KMS-11 (cell line): ENCODE results near the gene COL20A1.

Experiments used
- H2AFZ ChIP-seq: fragments of 200-600 bp; sonication (generic); 2 replicates; pipeline ENCODE4 v1.6.1; 2016; ENCODE audit warnings: antibody characterized with exemption, mixed run types, low read depth
- H3K27ac ChIP-seq: fragments of 200-600 bp; sonication (generic); 2 replicates; pipeline ENCODE4 v1.6.1; 2016; ENCODE audit warnings: mild to moderate bottlenecking, mixed run types
- H3K27me3 ChIP-seq: fragments of 200-600 bp; sonication (generic); 2 replicates; pipeline ENCODE4 v1.6.1; 2017; ENCODE audit warnings: mild to moderate bottlenecking, low read depth, mixed run types, moderate library complexity; ENCODE audit not compliant: insufficient read depth
- H3K36me3 ChIP-seq: fragments of 200-600 bp; sonication (generic); 2 replicates; pipeline ENCODE4 v1.6.1; 2017; ENCODE audit warnings: mild to moderate bottlenecking, mixed run types; ENCODE audit not compliant: insufficient read depth
- H3K4me1 ChIP-seq: fragments of 200-600 bp; sonication (generic); 2 replicates; pipeline ENCODE4 v1.6.1; 2016; ENCODE audit warnings: mild to moderate bottlenecking, low read depth, mixed run types; ENCODE audit not compliant: poor library complexity, severe bottlenecking
- H3K4me2 ChIP-seq: fragments of 200-600 bp; sonication (generic); 2 replicates; pipeline ENCODE4 v1.7.0; 2016; ENCODE audit warnings: mild to moderate bottlenecking, mixed run types
- H3K4me3 ChIP-seq: fragments of 200-600 bp; sonication (generic); IDR thresholded peaks from 2 replicates; pipeline ENCODE4 v1.6.1; 2017; ENCODE audit warnings: low read depth, low read length, mixed read lengths; ENCODE audit not compliant: insufficient read depth
- H3K79me2 ChIP-seq: fragments of 200-600 bp; sonication (generic); 2 replicates; pipeline ENCODE4 v1.6.1; 2016; ENCODE audit warnings: low read depth, mixed run types; ENCODE audit not compliant: insufficient read depth
- H3K9ac ChIP-seq: fragments of 200-600 bp; sonication (generic); 2 replicates; pipeline ENCODE4 v1.6.1; 2016; ENCODE audit warnings: mild to moderate bottlenecking, mixed run types
- H4K20me1 ChIP-seq: fragments of 200-600 bp; sonication (generic); 2 replicates; pipeline ENCODE4 v1.6.1; 2016; ENCODE audit warnings: mild to moderate bottlenecking, mixed run types; ENCODE audit not compliant: insufficient read depth
- CTCF ChIP-seq: fragments of 200-600 bp; sonication (generic); conservative IDR thresholded peaks from 2 replicates; pipeline ENCODE4 v1.6.1; 2017; ENCODE audit warnings: low read depth, mild to moderate bottlenecking, antibody characterized with exemption, low read length, moderate library complexity, mixed read lengths

COL20A1 gene

GRCh38 chr20:63369724-63370617 is 77.0 kb downstream of the COL20A1 start:
- no peak overlapping the region for H3K27ac ChIP-seq
- H3K4me1 ChIP-seq = no peaks in the 10 kb centered on the region
- no peaks in the 10 kb centered on the region for H3K79me2 ChIP-seq
- no peak overlapping the region for H3K4me2 ChIP-seq
- peaks cover 94% of the 10 kb centered on the region for H3K27me3 ChIP-seq
- H2AFZ ChIP-seq = no peak overlapping the region
- no peak overlapping the region for H3K4me3 ChIP-seq
- H3K9ac ChIP-seq = no peak overlapping the region
- TF ChIP-seq CTCF = no peak
- no peaks in the 10 kb centered on the region for H4K20me1 ChIP-seq
- no peaks in the 10 kb centered on the region for H3K36me3 ChIP-seq

GRCh38 chr20:63370618-63371187 is 77.7 kb downstream of the COL20A1 start:
- no peak overlapping the region for H3K4me2 ChIP-seq
- no peak overlapping the region for H3K4me3 ChIP-seq
- no peaks in the 10 kb centered on the region for H3K79me2 ChIP-seq
- H3K4me1 ChIP-seq = no peaks in the 10 kb centered on the region
- no peak overlapping the region for H3K27ac ChIP-seq
- no peak overlapping the region for H3K9ac ChIP-seq
- no peak overlapping the region for H2AFZ ChIP-seq
- H3K36me3 ChIP-seq = no peaks in the 10 kb centered on the region
- no peaks in the 10 kb centered on the region for H4K20me1 ChIP-seq
- no peak for TF ChIP-seq CTCF
- H3K27me3 ChIP-seq = peaks cover 91% of the 10 kb centered on the region

- peaks cover 88% of the 10 kb centered on the region for H3K27me3 ChIP-seq
Observed at GRCh38 chr20:63371291-63371865, 78.4 kb downstream of the COL20A1 start.

More at GRCh38 chr20:63371291-63371865, 78.4 kb downstream of the COL20A1 start:
- no peaks in the 10 kb centered on the region for H3K4me1 ChIP-seq
- H3K27ac ChIP-seq = no peak overlapping the region
- H4K20me1 ChIP-seq = no peaks in the 10 kb centered on the region
- no peak overlapping the region for H2AFZ ChIP-seq
- no peak for TF ChIP-seq CTCF
- no peaks in the 10 kb centered on the region for H3K79me2 ChIP-seq
- H3K9ac ChIP-seq = no peak overlapping the region
- no peaks in the 10 kb centered on the region for H3K36me3 ChIP-seq
- H3K4me2 ChIP-seq = no peak overlapping the region
- no peak overlapping the region for H3K4me3 ChIP-seq
